Fibroblast of lung (primary cell): ENCODE results near the gene PTGDS.

Source experiments
- EZH2 ChIP-seq: IDR thresholded peaks from 2 replicates; pipeline ENCODE4 v1.5.1; 2012; ENCODE audit warnings: low read length, control low read depth, mild to moderate bottlenecking; ENCODE audit errors: missing control alignments
- TF ChIP-seq, protein P1 (sequence below), 2 donors: IDR thresholded peaks in 1 of 2; conservative IDR thresholded peaks in 1 of 2; 1 replicate in 1 of 2; 2 replicates in 1 of 2; pipeline ENCODE4 v1.5.1; 2011 to 2012; ENCODE audit warnings: low read length in 2 of 2, control low read depth in 1 of 2, inconsistent platforms in 1 of 2, low read depth in 1 of 2, mild to moderate bottlenecking in 1 of 2

- TF ChIP-seq, protein P1, sequence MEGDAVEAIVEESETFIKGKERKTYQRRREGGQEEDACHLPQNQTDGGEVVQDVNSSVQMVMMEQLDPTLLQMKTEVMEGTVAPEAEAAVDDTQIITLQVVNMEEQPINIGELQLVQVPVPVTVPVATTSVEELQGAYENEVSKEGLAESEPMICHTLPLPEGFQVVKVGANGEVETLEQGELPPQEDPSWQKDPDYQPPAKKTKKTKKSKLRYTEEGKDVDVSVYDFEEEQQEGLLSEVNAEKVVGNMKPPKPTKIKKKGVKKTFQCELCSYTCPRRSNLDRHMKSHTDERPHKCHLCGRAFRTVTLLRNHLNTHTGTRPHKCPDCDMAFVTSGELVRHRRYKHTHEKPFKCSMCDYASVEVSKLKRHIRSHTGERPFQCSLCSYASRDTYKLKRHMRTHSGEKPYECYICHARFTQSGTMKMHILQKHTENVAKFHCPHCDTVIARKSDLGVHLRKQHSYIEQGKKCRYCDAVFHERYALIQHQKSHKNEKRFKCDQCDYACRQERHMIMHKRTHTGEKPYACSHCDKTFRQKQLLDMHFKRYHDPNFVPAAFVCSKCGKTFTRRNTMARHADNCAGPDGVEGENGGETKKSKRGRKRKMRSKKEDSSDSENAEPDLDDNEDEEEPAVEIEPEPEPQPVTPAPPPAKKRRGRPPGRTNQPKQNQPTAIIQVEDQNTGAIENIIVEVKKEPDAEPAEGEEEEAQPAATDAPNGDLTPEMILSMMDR (conservative IDR thresholded peaks at IDR 0.05 in 1 of 2, IDR thresholded peaks at IDR 0.05 in 1 of 2; ENCODE audit: low read depth in 1 of 2, low read length in 2 of 2) = no peak
- TF ChIP-seq EZH2 = no peak
Measured at GRCh38 chr9:136996361-136997292, 19.3 kb downstream of the PTGDS start, which contains the start of gene CLIC3.
